Mesenchymal stem cell (in vitro differentiated cells and primary cell): ENCODE results near the gene MBP.

Source experiments
- DNase-seq: peaks from one replicate; pipeline ENCODE4 v3.0.0-alpha.2; 2013
- H2AFZ ChIP-seq: one replicate; pipeline ENCODE4 v1.6.1; 2013; ENCODE audit warnings: low read depth, mild to moderate bottlenecking, control low read depth, inconsistent platforms, low read length, moderate library complexity
- H2AK5ac ChIP-seq: 2 replicates; pipeline ENCODE4 v1.6.1; 2013; ENCODE audit warnings: low read length, moderate library complexity, mild to moderate bottlenecking, inconsistent platforms; ENCODE audit not compliant: severe bottlenecking
- H2BK120ac ChIP-seq: one replicate; pipeline ENCODE4 v1.6.1; 2013; ENCODE audit warnings: low read depth, mild to moderate bottlenecking, inconsistent platforms, low read length, moderate library complexity
- H2BK12ac ChIP-seq, 2 experiments: one replicate each; pipeline ENCODE4 v1.6.1; 2013; ENCODE audit warnings: inconsistent platforms in 2 of 2, low read length in 2 of 2, mild to moderate bottlenecking in 2 of 2, moderate library complexity in 2 of 2, control low read depth in 1 of 2
- H2BK15ac ChIP-seq: one replicate; pipeline ENCODE4 v1.6.1; 2013; ENCODE audit warnings: mild to moderate bottlenecking, low read depth, inconsistent platforms; ENCODE audit not compliant: poor library complexity, severe bottlenecking
- H2BK5ac ChIP-seq: 2 replicates; pipeline ENCODE4 v1.6.1; 2013; ENCODE audit warnings: low read depth, mild to moderate bottlenecking, low read length, control low read depth, inconsistent platforms; ENCODE audit not compliant: poor library complexity, severe bottlenecking
- H3K14ac ChIP-seq, 2 experiments: one replicate each; pipeline ENCODE4 v1.6.1; 2013; ENCODE audit warnings: inconsistent platforms in 2 of 2, low read length in 2 of 2, control low read depth in 1 of 2, mild to moderate bottlenecking in 1 of 2, moderate library complexity in 1 of 2
- H3K18ac ChIP-seq, 2 experiments: one replicate each; pipeline ENCODE4 v1.6.1; 2013; ENCODE audit warnings: inconsistent platforms in 2 of 2, low read length in 2 of 2, control low read depth in 1 of 2, low read depth in 1 of 2, mild to moderate bottlenecking in 1 of 2
- H3K23ac ChIP-seq, 2 experiments: one replicate each; pipeline ENCODE4 v1.6.1; 2013; ENCODE audit warnings: inconsistent platforms in 2 of 2, low read length in 2 of 2, mild to moderate bottlenecking in 2 of 2, moderate library complexity in 2 of 2, control low read depth in 1 of 2
- H3K27ac ChIP-seq: 2 replicates; pipeline ENCODE4 v1.5.1; 2013; ENCODE audit warnings: mild to moderate bottlenecking, moderate library complexity, low read length, control low read depth, inconsistent platforms; ENCODE audit not compliant: poor library complexity, severe bottlenecking
- H3K27me3 ChIP-seq, 2 experiments: 2 replicates each; pipeline versions ENCODE4 v1.6.1 to v1.7.0; 2013; ENCODE audit warnings: low read length in 2 of 2, mild to moderate bottlenecking in 2 of 2, moderate library complexity in 2 of 2, control low read depth in 1 of 2, inconsistent platforms in 1 of 2; ENCODE audit not compliant: control insufficient read depth in 1 of 2, insufficient read depth in 1 of 2
- H3K36me3 ChIP-seq, 2 experiments: 2 replicates each; pipeline versions ENCODE4 v1.6.1 to v1.7.0; 2013; ENCODE audit warnings: low read length in 2 of 2, control low read depth in 1 of 2, inconsistent platforms in 1 of 2, low read depth in 1 of 2, mild to moderate bottlenecking in 1 of 2; ENCODE audit not compliant: insufficient read depth in 2 of 2, control insufficient read depth in 1 of 2
- H3K4ac ChIP-seq, 2 experiments: one replicate each; pipeline ENCODE4 v1.6.1; 2013; ENCODE audit warnings: inconsistent platforms in 2 of 2, low read length in 2 of 2, mild to moderate bottlenecking in 2 of 2, moderate library complexity in 2 of 2, control low read depth in 1 of 2, low read depth in 1 of 2
- H3K4me1 ChIP-seq: 2 replicates; pipeline ENCODE4 v1.6.1; 2013; ENCODE audit warnings: low read depth, low read length, control low read depth; ENCODE audit not compliant: control insufficient read depth, insufficient read depth
- H3K4me2 ChIP-seq: 2 replicates; pipeline ENCODE4 v1.6.1; 2013; ENCODE audit warnings: low read length, mild to moderate bottlenecking, inconsistent platforms; ENCODE audit not compliant: poor library complexity, severe bottlenecking
- H3K4me3 ChIP-seq, 2 experiments: 2 replicates each; pipeline versions ENCODE4 v1.5.1 to v1.7.0; 2013; ENCODE audit warnings: low read length in 2 of 2, mild to moderate bottlenecking in 2 of 2, control low read depth in 1 of 2, low read depth in 1 of 2; ENCODE audit not compliant: insufficient read depth in 1 of 2
- H3K79me1 ChIP-seq: replicated peaks from 2 replicates; pipeline ENCODE4 v1.6.1; 2013; ENCODE audit warnings: mild to moderate bottlenecking, control low read depth, low read length, inconsistent platforms; ENCODE audit not compliant: poor library complexity, severe bottlenecking
- H3K9ac ChIP-seq: 2 replicates; pipeline ENCODE4 v1.7.0; 2013; ENCODE audit warnings: mild to moderate bottlenecking, low read length, moderate library complexity
- H3K9me3 ChIP-seq: 2 replicates; pipeline ENCODE4 v1.7.0; 2013; ENCODE audit warnings: mild to moderate bottlenecking, low read length; ENCODE audit not compliant: control insufficient read depth
- H4K8ac ChIP-seq: one replicate; pipeline ENCODE4 v1.6.1; 2013; ENCODE audit warnings: inconsistent platforms, mild to moderate bottlenecking, low read length, moderate library complexity
- H4K91ac ChIP-seq: one replicate; pipeline ENCODE4 v1.6.1; 2013; ENCODE audit warnings: mild to moderate bottlenecking, low read length, inconsistent platforms
- WGBS: methylation state at CpG from one replicate; pipeline ENCODE4 v1.1.7; 2013; ENCODE audit warnings: mixed read lengths; 5-methylcytosine and 5-hydroxymethylcytosine counted together

The MBP gene

DNA sequence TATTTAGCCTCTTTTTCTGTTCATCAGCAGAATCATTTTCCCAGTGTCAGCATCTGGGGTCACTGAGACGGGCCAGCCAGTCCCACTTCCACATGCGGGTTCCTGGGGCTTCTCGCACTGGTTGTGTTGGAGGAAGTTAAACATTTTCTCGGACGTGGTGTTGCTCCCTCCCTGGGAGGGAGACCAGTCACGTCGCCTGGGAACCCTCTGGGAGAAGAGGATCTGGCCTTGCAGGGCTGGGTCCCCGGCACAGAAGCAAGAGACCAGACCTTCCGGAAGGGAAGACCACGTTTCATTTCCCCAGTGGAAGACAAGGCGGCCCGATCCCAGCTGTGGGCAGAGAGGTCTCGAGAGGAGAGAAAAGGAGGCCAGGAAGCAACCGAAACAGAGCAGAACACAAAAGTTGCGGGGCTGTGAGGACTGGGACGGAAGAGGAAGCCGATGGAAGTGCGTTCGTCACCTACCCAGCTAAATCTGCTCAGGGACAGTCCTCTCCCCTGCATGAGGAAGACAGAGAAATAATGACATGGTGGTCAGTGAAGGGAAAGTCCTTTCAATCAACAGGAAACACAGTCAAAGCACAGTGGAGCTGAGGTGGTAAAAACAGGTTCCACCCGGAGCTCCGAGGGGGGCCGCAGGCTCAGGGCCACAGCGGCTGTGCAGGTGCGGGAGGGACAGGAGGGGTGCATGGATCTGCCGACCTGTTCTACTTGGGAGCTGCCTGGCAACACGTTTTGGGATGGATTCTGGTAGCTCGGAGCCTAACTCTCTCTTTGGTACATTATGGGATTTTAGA, 144.4 kb downstream of the MBP start:
- WGBS = 83% methylated on average over 25 of the region's 27 CpGs
- no peak overlapping the region for H3K9ac ChIP-seq
- H4K8ac ChIP-seq = no peak overlapping the region
- H2BK120ac ChIP-seq = no peak overlapping the region
- no peak overlapping the region for H2BK15ac ChIP-seq
- no peaks in the 10 kb centered on the region for H3K79me1 ChIP-seq
- no peak overlapping the region for H3K23ac ChIP-seq
- H2BK12ac ChIP-seq = no peak overlapping the region
- H3K4ac ChIP-seq = no peak overlapping the region
- H3K4me1 ChIP-seq = peaks cover 19% of the 10 kb centered on the region
- H3K4me3 ChIP-seq = no peak overlapping the region
- H3K36me3 ChIP-seq = no peaks in the 10 kb centered on the region
- H3K9me3 ChIP-seq = no peaks in the 10 kb centered on the region
- no peak overlapping the region for H3K14ac ChIP-seq
- no peak overlapping the region for H4K91ac ChIP-seq
- no peak overlapping the region for H3K27ac ChIP-seq
- DNase-seq = no peak
- no peak overlapping the region for H3K18ac ChIP-seq
- H2AK5ac ChIP-seq = no peak overlapping the region
- no peak overlapping the region for H2AFZ ChIP-seq
- peaks cover 0 to 7% of the 10 kb centered on the region in 2 experiments for H3K27me3 ChIP-seq
- H2BK5ac ChIP-seq = no peak overlapping the region
- H3K4me2 ChIP-seq = no peak overlapping the region

DNA sequence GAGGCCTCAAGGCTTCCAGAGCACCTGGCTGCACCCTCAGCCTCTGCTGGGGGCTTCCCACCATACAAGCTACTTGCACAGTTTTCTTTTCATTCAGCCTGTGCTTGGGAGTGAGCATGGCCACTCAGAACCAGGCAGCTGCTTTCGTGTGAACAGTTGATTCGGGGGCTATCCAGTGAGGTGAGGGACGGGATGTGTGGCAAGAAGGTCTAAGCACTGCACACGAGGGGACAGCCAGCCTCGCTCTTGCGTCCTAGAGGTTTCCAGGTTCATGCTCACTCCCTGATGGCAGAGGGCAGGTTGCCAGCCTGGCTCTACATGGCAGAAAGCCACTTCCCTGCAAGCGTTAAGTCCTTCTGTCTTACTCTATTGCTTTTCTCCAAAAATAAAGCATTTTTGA, 146.2 kb downstream of the MBP start:
- DNase-seq = no peak
- Histone ChIP-seq H3K9ac (no peak overlapping the region), H3K18ac (no peak overlapping the region), H2BK15ac (no peak overlapping the region), H3K4me1 (peaks cover 14% of the 10 kb centered on the region), H3K14ac (no peak overlapping the region), H2AFZ (no peak overlapping the region), H3K79me1 (no peaks in the 10 kb centered on the region), H3K36me3 (no peaks in the 10 kb centered on the region), H2BK12ac (no peak overlapping the region), H3K23ac (no peak overlapping the region), H3K9me3 (no peaks in the 10 kb centered on the region), H3K4me2 (no peak overlapping the region), H3K4ac (no peak overlapping the region), H4K8ac (no peak overlapping the region), H3K4me3 (no peak overlapping the region), H2BK5ac (no peak overlapping the region), H2AK5ac (no peak overlapping the region), H3K27me3 (no peaks in the 10 kb centered on the region), H4K91ac (no peak overlapping the region), H2BK120ac (no peak overlapping the region), H3K27ac (no peak overlapping the region)
- WGBS = 92% methylated on average over 7 of the region's 7 CpGs

DNA sequence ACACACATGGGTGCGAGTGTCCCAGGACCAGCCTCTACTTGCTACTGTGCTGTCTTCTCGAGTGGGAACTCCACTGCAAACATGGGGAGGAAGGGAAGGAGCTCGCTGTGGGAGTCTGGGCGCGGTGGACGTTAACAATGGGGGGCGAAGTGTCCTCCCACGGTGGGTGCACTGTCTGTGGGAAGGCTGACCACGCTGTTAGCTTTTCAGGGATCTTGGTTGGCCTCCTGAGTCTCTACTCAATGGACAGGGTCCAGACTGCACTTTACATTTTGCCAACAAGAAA, 146.7 kb downstream of the MBP start:
- Histone ChIP-seq H4K91ac (no peak overlapping the region), H3K23ac (no peak overlapping the region), H3K4me2 (no peak overlapping the region), H3K14ac (no peak overlapping the region), H3K27ac (no peak overlapping the region), H4K8ac (no peak overlapping the region), H3K9me3 (no peaks in the 10 kb centered on the region), H2BK120ac (no peak overlapping the region), H3K9ac (no peak overlapping the region), H3K4me1 (peaks cover 14% of the 10 kb centered on the region), H2BK12ac (no peak overlapping the region), H3K4me3 (no peak overlapping the region), H2BK5ac (no peak overlapping the region), H2AK5ac (no peak overlapping the region), H3K4ac (no peak overlapping the region), H2AFZ (no peak overlapping the region), H2BK15ac (no peak overlapping the region), H3K18ac (no peak overlapping the region), H3K79me1 (no peaks in the 10 kb centered on the region), H3K27me3 (no peaks in the 10 kb centered on the region), H3K36me3 (no peaks in the 10 kb centered on the region)
- WGBS = 92% methylated on average over 9 of the region's 9 CpGs
- no peak for DNase-seq

DNA sequence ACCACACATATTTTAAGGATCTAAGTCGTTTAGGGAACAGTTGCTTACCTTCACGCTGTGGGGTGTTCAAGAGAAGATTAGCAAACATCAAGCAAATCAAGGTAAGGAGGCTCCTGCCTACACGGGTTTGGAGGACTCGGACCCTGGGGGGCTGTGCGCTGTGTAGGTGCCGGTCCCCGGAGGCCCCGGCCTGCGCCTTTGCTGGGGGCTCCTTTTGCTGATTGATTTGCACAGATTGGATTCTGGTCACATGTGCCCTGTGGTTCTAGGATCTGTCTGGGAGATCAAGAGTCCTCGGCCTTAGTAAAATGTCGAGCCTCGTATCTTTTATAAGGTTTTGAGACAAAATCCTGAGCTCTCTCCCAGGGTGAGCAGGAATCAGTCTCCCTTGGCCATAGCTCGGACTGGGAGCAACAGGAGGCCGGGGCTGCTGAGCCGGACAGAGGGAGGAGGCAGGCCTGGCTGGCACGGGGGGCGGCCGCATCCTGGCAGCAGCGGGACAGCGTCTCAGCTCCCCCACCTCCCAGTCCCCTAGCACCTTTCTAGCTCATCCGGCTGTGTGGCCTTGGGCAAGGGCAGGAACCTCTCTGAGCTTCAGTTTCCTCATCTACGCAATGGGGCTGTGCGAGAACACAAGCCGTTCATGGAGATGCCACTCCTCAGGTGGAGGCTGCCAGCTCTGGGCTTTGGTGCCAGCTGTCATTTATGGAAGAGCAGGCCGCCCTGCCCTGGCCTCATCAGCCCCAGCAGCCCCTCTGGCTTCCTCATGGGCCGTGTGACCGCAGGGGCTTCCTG, 147.2 kb downstream of the MBP start:
- Histone ChIP-seq H3K14ac (no peak overlapping the region), H3K18ac (no peak overlapping the region)
- 91% methylated on average over 27 of the region's 27 CpGs for WGBS

More for the DNA sequence above, 147.2 kb downstream of the MBP start:
- H3K23ac ChIP-seq = no peak overlapping the region
- no peak for DNase-seq
- no peak overlapping the region for H3K27ac ChIP-seq
- no peak overlapping the region for H2BK5ac ChIP-seq
- H3K9me3 ChIP-seq = no peaks in the 10 kb centered on the region
- H3K4me2 ChIP-seq = no peak overlapping the region
- H2AFZ ChIP-seq = no peak overlapping the region
- H2BK15ac ChIP-seq = no peak overlapping the region
- H2BK12ac ChIP-seq = no peak overlapping the region
- H3K36me3 ChIP-seq = no peaks in the 10 kb centered on the region
- no peaks in the 10 kb centered on the region for H3K79me1 ChIP-seq
- H2AK5ac ChIP-seq = no peak overlapping the region
- H2BK120ac ChIP-seq = no peak overlapping the region
- no peak overlapping the region for H3K9ac ChIP-seq
- H3K4me3 ChIP-seq = no peak overlapping the region
- no peaks in the 10 kb centered on the region for H3K27me3 ChIP-seq
- no peak overlapping the region for H4K8ac ChIP-seq
- H4K91ac ChIP-seq = no peak overlapping the region
- no peak overlapping the region for H3K4ac ChIP-seq
- H3K4me1 ChIP-seq = peaks cover 14% of the 10 kb centered on the region
